ENCODE data around the gene TBL2.
"Not testable (repeated sequence)": the region's sequence is repeated elsewhere in the genome, so short reads cannot be mapped to it uniquely, and the experiment has no call there.

The TBL2 gene

GRCh38 chr7:73612598-73613269 is 34.4 kb upstream of the TBL2 start:
- no peak overlapping the region for H3K4me3 ChIP-seq (ENCODE audit: low read depth, low read length)
- TF ChIP-seq, protein P1, sequence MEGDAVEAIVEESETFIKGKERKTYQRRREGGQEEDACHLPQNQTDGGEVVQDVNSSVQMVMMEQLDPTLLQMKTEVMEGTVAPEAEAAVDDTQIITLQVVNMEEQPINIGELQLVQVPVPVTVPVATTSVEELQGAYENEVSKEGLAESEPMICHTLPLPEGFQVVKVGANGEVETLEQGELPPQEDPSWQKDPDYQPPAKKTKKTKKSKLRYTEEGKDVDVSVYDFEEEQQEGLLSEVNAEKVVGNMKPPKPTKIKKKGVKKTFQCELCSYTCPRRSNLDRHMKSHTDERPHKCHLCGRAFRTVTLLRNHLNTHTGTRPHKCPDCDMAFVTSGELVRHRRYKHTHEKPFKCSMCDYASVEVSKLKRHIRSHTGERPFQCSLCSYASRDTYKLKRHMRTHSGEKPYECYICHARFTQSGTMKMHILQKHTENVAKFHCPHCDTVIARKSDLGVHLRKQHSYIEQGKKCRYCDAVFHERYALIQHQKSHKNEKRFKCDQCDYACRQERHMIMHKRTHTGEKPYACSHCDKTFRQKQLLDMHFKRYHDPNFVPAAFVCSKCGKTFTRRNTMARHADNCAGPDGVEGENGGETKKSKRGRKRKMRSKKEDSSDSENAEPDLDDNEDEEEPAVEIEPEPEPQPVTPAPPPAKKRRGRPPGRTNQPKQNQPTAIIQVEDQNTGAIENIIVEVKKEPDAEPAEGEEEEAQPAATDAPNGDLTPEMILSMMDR (IDR thresholded peaks at IDR 0.05; ENCODE audit: low read depth, low read length) = no peak

GRCh38 chr7:73611017-73611555 is 32.7 kb upstream of the TBL2 start:
- TF ChIP-seq, protein P1 (IDR thresholded peaks at IDR 0.05; ENCODE audit: low read depth, low read length) = no peak
- H3K4me3 ChIP-seq (ENCODE audit: low read depth, low read length) = no peak overlapping the region

DNA sequence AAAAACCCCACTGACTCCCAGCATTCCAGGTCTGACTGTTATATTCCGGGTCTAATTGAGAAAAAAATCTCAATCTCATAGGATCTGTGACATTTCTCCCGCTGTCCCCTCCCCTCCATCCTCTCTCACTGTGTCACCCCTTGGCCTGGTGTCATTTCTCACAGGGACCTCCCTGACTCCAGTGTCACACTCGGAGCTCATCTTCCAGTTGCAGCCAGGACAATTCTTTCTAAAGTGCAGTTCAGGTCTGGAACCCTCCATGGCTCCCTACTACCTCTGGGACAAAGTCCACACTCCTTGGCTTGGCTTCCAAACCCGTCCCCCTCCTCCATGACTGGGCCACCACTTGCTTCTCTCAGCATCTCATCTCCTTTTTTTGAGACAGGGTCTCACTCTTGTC is 31.7 kb upstream of the TBL2 start:
- H3K4me3 ChIP-seq (ENCODE audit: low read depth, low read length) = no peak overlapping the region
- TF ChIP-seq, protein P1 (IDR thresholded peaks at IDR 0.05; ENCODE audit: low read depth, low read length) = no peak

- H3K4me3 ChIP-seq (ENCODE audit: low read depth, low read length) = not testable (repeated sequence)
Observed at GRCh38 chr7:73607692-73607983, 29.3 kb upstream of the TBL2 start.

DNA sequence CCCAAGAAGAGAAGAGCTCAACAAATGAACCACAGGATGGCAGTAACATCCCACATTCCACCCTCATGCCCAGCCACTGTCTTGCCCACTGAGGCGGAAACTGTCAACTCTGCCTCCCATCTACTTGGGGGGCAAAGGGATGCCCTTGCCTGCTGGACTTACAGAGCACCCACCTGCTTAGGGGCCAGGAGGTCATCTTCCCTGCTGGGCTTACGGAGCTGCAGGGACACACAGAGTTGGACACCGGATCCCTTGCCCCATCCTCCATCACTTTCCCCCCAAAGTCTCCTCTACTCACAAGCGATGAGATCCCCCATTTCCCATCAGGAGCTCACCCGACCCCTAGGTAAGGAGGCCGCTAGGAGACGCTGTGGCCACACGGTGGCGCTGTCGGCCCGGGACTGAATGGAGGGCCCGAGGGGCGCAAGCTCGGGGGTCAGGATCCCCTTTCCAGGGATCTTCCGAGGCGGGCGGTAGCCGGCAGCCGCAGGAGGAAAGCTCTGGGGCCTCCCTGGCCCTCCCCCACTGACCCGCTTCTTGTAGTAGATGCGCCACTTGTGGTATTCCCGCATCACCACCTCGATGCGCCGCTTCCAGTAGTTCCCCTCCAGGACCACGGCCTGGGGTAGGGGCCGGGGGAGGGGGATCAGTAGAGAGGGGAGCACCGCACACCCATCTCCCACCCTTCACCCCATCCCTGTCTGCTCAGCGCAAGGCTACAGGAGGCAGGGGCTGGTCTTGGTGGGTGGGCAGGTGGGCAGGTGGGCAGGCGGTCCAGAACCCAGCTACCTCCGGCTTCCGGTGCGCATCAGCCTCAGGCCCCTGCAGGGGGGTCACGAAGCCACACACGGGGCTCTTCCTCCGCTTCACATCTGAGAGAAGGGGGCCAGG is 28.7 kb upstream of the TBL2 start:
- H3K4me3 ChIP-seq (ENCODE audit: low read depth, low read length) = peak overlapping the region; percentile 30; the same call in 1 of the 2 replicates
- TF ChIP-seq, protein P1 (IDR thresholded peaks at IDR 0.05; ENCODE audit: low read depth, low read length) = peak; percentile 90

GRCh38 chr7:73605601-73606220 is 27.3 kb upstream of the TBL2 start:
- H3K4me3 ChIP-seq (ENCODE audit: low read depth, low read length) = no peak overlapping the region

More at GRCh38 chr7:73605601-73606220, 27.3 kb upstream of the TBL2 start:
- TF ChIP-seq, protein P1 (IDR thresholded peaks at IDR 0.05; ENCODE audit: low read depth, low read length) = no peak
